Stimulated activated CD8-positive, alpha-beta memory T cell treated with anti-CD3 and anti-CD28 coated beads, Interleukin-15, amount 100 ng/mL, for 48 hours (primary cell): ENCODE results near the gene ZNF230.

Experiments used
- DNase-seq, 2 donors: peaks; one replicate each; pipeline ENCODE4 v3.0.0-alpha.2; 2020; ENCODE audit warnings: low read depth in 2 of 2

The ZNF230 gene

DNA sequence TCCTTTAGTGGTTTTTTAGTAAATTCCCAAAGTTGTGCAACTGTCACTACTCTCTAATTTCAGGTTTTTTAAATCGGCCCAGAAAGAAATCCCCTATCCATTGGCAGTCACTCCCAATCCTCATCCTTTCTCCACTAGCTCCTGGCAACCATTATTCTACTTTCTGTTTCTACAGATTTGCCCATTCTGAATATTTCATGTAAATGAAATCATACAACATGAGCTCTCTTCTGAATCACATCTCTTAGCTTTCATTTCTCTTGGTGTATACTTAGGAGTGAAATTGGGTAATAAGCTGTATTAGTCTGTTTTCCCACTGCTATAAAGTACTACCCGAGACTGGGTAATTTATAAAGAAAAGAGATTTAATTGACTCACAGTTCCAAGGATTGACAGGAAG lies 39.4 kb downstream of the ZNF230 start:
- no peak for DNase-seq

GRCh38 chr19:44050740-44051649 lies 48.2 kb downstream of the ZNF230 start:
- DNase-seq: peak in 1 of 2 donors; percentile 5

GRCh38 chr19:44051650-44052402 lies 49.1 kb downstream of the ZNF230 start, which contains the start of gene ZNF223:
Gene ZNF223 (plus strand): TSS chr19:44052036. CDS start chr19:44055177, 3,141 bp downstream.
- DNase-seq: peak; percentile 36 to 42

- DNase-seq: no peak
Measured at GRCh38 chr19:44055870-44056269, 53.1 kb downstream of the ZNF230 start.

GRCh38 chr19:44059229-44059628 lies 56.5 kb downstream of the ZNF230 start:
- DNase-seq: no peak

- no peak for DNase-seq
Measured at GRCh38 chr19:44061038-44061437, 58.3 kb downstream of the ZNF230 start.
